GM19099 (cell line): ENCODE results near the gene HABP2.

Experiments
- POLR2A ChIP-seq: IDR thresholded peaks from 3 replicates; pipeline ENCODE4 v1.6.1; 2011; ENCODE audit warnings: low read depth; ENCODE audit not compliant: insufficient read length; ENCODE audit errors: extremely low read depth

HABP2 gene

DNA sequence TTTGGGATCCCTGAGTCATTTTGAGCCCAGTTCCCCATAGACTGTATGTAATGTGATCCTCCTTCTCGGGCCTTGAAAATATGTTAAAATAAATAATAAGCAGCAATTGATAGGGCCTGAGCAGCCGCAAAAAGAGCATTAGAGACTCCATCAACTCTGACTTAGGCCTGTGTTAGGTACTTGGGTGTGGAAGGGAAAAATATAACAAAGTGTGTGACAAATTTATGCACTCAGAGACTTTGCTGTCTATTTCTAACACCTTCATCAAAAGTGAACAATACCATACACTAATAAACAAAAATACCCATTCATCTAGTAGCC is 31.4 kb upstream of the HABP2 start:
- no peak for TF ChIP-seq POLR2A

DNA sequence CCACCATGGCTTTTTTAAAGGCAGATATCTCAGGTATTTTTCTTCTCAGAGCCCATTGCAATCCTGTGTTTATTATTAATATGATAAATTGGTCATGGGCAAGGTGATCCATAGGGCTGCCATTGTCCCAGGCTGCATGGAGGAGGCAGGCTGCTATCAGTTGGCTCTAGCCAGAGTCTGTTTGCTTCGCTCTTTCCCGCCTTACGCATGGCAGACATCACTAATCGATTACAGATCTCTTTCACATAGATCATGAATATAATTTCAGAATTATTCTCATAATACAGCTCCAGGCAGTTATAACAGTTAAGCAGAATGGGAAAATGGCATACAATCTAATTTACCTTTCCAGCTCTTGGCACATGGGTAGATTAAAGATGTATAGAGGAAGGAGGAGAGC is 30.4 kb upstream of the HABP2 start:
- TF ChIP-seq POLR2A = no peak

DNA sequence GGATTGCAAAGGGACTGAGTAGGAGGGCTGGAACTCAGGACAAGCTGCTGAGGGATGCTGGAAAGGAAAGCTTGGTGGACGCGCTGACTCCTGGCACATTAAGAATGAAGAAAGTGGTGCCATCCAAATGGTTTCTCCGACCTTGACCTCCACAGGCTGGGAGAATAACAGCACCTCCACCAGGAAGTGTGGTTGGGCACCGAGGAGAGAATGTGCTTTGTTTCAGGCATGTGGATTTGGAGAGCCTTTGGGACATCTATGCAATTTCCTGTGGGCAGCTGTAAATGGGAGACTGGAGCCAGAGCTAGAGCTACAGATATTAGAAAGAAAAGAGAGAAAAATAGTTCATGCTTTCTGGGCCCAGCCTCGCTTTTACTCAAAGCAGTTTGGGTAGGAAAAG is 29.8 kb upstream of the HABP2 start:
- TF ChIP-seq POLR2A = no peak

DNA sequence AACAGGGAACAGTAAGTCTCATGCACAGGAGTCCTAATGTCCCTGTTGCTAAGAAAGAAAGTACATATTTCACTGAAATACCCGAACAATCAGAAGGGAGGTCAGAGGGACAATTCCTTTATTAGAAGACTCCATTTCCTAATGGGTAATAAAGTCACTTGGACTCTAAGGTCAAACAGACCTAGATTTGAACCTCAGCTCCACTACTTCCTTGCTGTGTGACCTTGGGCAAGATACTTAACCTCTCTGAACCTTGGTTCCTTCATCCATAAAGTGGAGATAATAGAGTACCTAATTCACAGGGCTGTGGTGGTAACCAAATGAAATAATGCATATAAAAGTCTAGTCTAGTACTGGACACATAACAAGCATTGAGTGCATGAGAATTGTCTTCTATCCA is 29.2 kb upstream of the HABP2 start:
- TF ChIP-seq POLR2A = no peak

DNA sequence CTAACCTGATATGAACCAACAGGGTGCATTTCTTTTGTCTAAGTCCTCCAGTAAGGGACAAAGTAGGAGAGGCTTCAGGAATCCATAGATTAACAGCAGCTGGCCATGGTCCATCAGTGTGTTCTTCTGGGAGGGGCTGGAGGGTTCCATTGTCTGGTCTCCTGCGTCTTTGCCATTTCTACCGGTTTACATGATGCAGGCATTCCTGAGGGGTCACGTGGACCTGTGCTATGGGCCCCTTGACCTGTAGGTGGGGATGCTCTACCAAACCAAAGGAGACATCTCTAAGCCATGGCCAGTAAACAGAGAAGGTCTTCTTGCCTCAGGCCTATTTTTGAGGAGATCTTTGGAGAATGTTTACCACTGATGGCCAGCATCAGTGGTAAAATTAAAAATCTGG is 28.7 kb upstream of the HABP2 start:
- TF ChIP-seq POLR2A = no peak

DNA sequence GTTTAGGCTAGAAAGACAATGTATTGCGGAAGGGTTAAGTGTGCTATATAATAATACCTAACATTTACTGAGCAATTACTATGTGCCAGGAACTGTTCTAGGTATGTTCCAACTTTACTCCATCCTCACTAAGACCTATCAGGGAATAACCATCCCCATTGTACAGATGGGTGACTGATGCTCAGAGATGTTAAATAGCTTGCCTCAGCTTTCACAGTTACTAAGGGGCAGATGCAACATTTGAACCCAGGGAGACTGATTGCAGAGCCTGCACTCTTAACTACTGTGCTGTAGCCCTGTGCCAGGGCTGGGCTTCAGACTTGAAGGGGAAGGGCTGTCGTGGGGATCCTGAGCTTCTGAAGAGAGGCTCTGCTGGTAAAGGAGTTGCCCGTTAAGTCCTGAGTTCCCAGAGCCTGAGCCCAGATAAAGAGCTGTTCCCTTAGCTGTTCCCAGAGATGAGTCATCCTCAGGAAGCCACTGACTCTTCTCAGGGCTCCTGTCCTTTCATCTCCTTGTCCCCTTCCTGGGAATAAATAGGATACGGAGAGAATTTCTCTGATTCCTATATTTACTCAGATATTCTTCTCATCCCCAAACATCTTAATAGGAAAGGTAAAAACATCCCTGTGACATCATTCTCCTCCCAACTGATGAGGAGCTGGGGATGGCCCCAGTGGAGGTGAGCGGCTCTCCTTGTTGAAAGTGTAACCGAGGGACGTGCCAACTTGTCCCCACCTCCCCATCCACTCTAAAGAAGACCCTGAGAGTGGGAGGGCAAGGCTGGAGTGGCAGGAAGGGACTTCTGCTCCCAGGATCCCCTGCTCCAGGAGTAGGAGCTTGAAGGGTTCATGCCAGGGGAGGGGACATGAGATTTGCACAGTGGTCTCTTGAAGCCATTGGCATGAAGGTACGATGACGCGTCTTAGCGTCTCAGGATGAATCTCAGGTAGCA is 28.0 kb upstream of the HABP2 start:
- TF ChIP-seq POLR2A = no peak

DNA sequence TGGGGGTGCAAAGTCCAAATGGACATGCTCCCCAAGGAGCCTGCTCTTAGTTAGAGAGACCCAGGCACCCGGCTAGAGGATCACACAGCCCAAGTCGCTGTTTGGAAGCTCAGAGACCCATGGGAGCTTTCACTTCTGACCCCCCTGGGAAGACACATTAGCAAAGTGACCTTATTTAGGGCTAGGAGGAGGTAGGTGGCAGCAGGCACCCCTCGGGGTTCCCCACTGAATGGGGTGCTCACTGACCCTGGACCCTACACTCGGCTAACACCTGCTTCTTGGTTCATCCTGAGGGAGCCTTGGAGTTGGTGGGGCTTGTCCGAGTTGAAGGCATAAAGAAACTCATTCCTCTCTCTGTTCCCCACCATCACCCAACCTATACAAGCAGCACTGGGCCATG is 27.1 kb upstream of the HABP2 start:
- no peak for TF ChIP-seq POLR2A

DNA sequence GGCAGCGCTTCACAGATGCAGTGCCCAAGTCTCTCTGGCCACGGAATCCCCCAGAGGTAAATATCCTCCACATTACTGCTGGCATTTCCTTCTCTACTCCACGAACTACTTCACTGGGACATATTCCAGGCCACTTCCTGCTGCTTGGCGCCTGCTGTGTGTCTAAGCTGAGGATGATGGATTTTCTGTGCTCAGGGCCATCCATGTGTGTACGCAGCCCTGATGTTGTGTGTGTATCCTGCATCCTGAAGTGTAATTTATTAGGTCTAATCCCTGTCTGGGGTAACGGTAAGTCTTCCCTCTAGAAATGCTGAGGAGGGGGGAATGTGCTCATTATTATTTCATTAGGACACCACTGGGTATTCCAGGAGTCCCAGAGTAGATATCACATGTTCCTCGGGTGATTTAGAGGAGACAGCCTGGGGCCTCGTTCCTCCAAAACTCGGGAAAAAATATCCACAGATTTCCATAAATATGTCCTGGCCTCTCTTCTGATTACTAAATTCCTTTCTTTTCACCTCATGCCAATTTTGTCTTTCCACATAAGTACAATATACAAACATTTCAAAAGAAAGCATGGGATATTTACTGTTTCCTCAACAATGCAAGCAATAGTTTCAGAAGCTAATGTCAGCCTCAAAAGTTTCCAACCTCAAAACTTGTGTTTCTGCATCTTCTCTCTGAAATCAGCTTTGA is 25.5 kb upstream of the HABP2 start:
- no peak for TF ChIP-seq POLR2A

DNA sequence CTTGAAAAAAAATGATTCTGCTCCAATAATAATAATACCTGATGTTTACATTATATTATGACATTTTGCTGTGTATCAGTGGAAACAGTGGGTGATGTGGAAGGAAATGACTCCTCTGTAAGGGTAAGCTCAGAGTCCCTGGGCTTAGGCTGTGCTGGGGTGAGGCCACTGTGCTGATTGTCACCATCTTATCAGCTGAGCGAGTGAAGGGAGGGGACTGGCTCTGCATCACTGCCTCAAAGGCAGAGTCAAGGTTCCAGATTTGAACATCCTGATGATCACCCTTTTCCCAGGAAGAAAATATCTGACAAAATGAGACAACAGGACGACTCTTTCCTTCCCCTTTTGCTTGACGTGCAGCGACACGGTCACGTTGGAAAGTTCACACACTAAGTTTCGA is 24.0 kb upstream of the HABP2 start:
- TF ChIP-seq POLR2A = no peak

DNA sequence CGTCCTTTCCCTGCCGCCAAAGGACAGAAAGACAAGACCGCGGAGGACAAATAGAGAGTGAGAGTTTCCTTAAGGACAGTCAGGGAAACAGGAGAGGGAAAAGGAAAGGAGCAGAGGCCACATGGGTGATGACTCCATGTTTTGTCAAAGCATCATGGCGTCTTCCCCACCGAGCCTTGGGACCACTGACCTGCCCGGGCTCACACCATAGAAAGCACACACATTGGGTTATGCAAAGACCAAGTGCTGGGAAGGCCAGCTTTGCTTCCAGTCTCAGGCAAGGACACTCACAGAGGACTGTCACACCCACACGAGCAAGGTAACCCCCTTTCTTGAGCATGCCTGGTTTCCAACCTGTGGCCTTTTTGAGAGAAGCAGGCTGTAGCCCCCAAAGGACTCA is 23.3 kb upstream of the HABP2 start:
- TF ChIP-seq POLR2A = no peak

DNA sequence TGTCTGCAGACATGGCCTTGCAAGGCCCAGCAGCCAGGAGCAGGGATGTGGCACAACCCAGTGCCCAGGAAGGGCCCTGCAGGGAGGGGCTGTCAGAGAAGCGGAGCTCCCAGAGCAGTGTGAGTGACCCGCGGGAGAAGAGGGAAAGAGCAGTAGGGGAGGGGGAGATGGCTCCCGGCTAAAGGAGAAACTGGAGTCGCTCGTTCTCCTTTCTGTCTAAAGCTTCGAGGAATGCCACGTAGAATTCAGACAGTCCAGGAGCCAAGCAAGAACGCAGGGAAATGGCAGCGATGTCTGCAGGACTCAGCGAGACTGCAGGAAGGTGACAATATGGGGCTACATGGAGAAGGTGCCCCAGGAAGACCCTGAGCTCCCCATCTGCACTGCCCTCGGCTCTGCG is 22.4 kb upstream of the HABP2 start:
- no peak for TF ChIP-seq POLR2A

DNA sequence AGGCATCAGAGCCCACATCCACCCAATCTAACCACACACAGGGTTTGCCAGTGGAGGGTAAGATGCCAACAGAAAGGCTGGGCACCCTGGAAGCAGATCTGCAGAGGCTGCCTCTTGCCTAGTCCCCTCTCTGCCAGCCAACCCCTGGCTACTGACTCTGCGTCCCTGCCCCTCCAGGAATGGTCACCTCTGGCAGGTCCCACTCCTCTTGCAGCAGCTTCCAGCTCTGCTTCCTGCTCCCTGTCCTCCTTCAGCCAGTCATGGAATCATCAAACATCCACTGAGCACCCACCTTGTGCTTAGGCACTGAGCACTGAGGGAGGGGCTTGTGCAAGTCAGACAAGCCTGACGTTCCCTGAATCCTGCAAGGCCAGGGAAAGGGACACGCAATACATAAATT is 20.1 kb upstream of the HABP2 start:
- no peak for TF ChIP-seq POLR2A

DNA sequence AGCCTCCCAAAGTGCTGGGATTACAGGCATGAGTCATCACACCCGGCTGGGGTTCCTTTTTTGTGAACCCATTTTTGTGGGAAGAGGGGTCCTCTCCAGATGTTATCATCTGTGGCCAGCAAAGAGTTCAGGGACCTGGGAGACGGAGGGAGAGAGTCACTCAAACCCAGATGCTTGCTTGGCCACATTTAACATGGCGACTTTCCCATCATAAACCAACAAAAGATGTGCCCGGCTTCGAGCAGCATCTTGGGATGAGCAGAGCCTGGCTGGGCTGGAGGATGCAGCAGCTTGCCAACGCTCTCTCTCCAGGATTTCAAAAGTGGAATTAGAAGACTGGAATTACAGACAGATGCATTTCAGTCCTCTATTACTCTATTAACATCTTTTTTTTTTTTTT is 19.1 kb upstream of the HABP2 start:
- no peak for TF ChIP-seq POLR2A

DNA sequence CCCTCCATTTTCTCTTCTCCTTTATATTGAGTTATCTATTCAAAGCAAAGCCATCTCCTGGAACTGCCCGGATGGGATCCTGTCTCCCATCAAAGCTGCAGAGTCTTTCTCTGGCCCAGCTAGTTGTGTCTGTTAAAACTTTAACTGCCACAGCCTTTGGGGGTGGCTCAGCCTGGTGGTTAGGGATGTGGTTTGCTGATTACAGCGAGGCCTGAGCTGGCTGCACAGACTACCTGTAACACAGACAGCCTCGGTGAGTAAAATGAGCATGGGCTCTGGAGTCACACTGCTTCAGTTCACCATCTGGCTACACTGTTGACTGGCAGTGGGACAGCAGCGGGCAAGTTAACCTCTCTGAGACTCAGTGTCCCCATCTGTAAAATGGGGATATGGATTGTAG is 18.4 kb upstream of the HABP2 start:
- TF ChIP-seq POLR2A = no peak

DNA sequence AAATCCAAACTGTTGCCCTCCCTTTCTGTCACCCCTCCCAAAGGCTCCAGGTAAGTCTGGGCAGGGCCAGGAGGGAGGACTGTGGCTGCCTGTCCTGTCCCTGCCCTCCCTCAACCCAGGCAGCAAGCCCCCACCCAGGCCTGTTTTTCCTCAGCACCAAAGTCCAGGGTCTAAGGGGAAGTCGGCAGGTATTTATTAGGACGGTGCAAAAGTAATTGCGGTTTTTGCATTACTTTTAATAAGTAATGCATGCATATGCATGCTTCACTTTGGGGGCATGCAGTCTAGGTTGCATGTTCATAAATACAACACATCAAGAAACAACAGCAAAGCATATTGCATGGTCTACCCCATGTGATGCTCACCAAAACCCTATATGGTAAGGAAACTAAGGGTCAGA is 15.2 kb upstream of the HABP2 start:
- no peak for TF ChIP-seq POLR2A

DNA sequence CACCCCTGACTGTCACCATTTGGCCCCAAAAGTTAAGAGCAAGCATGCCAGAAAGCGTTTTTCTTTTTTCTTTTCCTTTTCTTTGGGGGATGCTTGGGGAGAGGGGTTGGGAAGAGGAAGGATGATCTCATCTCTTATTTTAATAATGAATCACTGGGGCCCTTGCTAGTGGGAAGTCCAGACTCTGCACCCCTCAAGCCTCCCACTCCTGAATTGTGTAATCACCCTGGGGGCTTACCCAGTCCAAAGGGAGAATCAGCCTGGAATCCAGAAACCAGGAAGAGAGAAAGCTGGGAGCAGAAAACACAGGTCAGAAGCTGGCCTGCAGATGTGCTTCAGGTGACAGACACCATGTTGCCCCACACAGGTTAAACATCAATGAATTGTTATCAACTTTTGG is 14.7 kb upstream of the HABP2 start:
- TF ChIP-seq POLR2A = no peak
